ENCODE measurements around the gene SHLD1. TPM values are rescaled to one million over a fixed set of nuclear protein-coding genes. Genes with fewer than 3 reads are reported as not detected.

The SHLD1 gene
- total RNA-seq, 4 donors from 2014 or later, result 1.8 to 9.7 (median 6.3) TPM

DNA sequence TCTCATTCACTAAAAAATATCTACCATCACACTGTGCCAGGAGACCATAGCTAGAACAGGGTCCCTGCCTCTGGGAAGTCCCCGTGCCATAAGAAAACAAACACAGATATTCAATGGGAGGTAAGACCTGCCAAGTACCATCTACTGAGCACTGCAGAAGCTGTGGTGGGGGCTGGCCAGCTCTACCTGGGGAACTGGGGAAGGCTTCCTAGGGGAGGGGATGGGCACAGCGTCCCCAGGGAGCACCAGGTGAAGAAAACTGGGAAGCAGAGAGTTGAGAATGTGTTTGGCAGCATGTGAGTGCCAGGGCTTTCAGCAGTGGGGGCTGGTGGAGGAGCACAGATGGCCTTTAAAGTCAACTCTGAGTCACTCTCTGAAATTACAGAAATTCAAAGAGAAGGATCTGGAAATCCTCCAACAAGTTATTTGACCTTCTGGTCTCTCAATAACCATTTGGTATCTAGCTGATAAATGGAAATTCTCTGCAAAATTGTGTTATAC lies 85.2 kb downstream of the SHLD1 start:
- no peak for TF ChIP-seq POLR2A (IDR thresholded peaks at IDR 0.05)
- TF ChIP-seq, protein P1, sequence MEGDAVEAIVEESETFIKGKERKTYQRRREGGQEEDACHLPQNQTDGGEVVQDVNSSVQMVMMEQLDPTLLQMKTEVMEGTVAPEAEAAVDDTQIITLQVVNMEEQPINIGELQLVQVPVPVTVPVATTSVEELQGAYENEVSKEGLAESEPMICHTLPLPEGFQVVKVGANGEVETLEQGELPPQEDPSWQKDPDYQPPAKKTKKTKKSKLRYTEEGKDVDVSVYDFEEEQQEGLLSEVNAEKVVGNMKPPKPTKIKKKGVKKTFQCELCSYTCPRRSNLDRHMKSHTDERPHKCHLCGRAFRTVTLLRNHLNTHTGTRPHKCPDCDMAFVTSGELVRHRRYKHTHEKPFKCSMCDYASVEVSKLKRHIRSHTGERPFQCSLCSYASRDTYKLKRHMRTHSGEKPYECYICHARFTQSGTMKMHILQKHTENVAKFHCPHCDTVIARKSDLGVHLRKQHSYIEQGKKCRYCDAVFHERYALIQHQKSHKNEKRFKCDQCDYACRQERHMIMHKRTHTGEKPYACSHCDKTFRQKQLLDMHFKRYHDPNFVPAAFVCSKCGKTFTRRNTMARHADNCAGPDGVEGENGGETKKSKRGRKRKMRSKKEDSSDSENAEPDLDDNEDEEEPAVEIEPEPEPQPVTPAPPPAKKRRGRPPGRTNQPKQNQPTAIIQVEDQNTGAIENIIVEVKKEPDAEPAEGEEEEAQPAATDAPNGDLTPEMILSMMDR (IDR thresholded peaks at IDR 0.05), result no peak
- intact Hi-C loops (cut with DNase I; ENCODE audit: low total_unique reads), result no loop called here
- no peak for DNase-seq
- Histone ChIP-seq H3K4me3 (no peak overlapping the region), H3K27ac (no peak overlapping the region), H3K36me3 (no peaks in the 10 kb centered on the region), H3K4me1 (no peaks in the 10 kb centered on the region), H3K27me3 (no peaks in the 10 kb centered on the region), H3K9me3 (no peaks in the 10 kb centered on the region)

- TF ChIP-seq, protein P1 (IDR thresholded peaks at IDR 0.05), result no peak
- TF ChIP-seq POLR2A (IDR thresholded peaks at IDR 0.05), result no peak
- H3K4me3 ChIP-seq, result no peak overlapping the region
- no peaks in the 10 kb centered on the region for H3K9me3 ChIP-seq
- H3K27me3 ChIP-seq, result no peaks in the 10 kb centered on the region
- no peak overlapping the region for H3K27ac ChIP-seq
- no peaks in the 10 kb centered on the region for H3K36me3 ChIP-seq
- DNase-seq, result no peak
- intact Hi-C loops (cut with DNase I; ENCODE audit: low total_unique reads), result no loop called here
- no peaks in the 10 kb centered on the region for H3K4me1 ChIP-seq
Observed at GRCh38 chr20:5835871-5836270, 85.7 kb downstream of the SHLD1 start.

GRCh38 chr20:5836569-5836968 lies 86.4 kb downstream of the SHLD1 start:
- TF ChIP-seq, protein P1 (IDR thresholded peaks at IDR 0.05), result no peak
- Histone ChIP-seq H3K4me3 (no peak overlapping the region), H3K36me3 (no peaks in the 10 kb centered on the region), H3K27ac (no peak overlapping the region), H3K4me1 (peaks cover 0 to 3% of the 10 kb centered on the region in 2 donors), H3K27me3 (no peaks in the 10 kb centered on the region), H3K9me3 (no peaks in the 10 kb centered on the region)
- no peak for DNase-seq
- intact Hi-C loops (cut with DNase I; ENCODE audit: low total_unique reads), result no loop called here

DNA sequence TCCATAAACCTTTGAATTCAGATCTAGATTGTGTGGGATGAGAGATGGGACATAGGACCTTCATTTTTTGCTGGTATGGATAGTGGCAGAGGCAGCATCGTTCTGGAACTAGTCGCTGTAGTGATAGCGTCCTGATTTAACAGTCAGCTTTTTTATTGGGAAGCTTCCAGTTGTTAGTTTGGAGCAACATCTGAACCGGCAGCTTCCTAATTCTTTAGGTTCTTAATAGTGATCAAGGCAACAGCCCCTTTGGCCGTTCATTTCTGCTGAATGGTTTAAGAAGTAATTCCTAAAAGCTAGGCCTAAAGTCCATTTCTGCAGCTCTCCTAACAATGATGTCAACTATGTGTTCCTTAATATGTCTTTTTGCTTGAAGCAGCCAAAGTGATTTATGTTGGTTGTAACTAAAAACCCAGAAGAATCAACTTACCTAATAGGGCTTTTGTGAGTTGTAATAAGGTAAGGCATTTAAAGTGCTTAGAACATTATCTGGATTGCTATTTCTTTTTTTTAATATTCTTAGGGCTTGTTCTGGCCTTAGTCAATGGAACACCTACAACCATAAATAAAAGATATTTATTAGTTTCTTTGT lies 90.3 kb downstream of the SHLD1 start:
- Histone ChIP-seq H3K27ac (no peak overlapping the region), H3K27me3 (no peaks in the 10 kb centered on the region), H3K36me3 (no peaks in the 10 kb centered on the region), H3K4me3 (no peak overlapping the region), H3K4me1 (peaks cover 0 to 6% of the 10 kb centered on the region in 2 donors), H3K9me3 (no peaks in the 10 kb centered on the region)
- TF ChIP-seq, protein P1 (IDR thresholded peaks at IDR 0.05), result no peak
- no peak for TF ChIP-seq POLR2A (IDR thresholded peaks at IDR 0.05)
- no peak for DNase-seq
- intact Hi-C loops (cut with DNase I; ENCODE audit: low total_unique reads), result no loop called here

GRCh38 chr20:5841522-5841921 lies 91.3 kb downstream of the SHLD1 start:
- no peaks in the 10 kb centered on the region for H3K27me3 ChIP-seq

More at GRCh38 chr20:5841522-5841921, 91.3 kb downstream of the SHLD1 start:
- Histone ChIP-seq H3K27ac (no peak overlapping the region), H3K9me3 (no peaks in the 10 kb centered on the region), H3K4me1 (peaks cover 0 to 6% of the 10 kb centered on the region in 2 donors), H3K36me3 (no peaks in the 10 kb centered on the region), H3K4me3 (no peak overlapping the region)
- TF ChIP-seq, protein P1 (IDR thresholded peaks at IDR 0.05), result no peak
- TF ChIP-seq POLR2A (IDR thresholded peaks at IDR 0.05), result no peak
- DNase-seq, result no peak
- intact Hi-C loops (cut with DNase I; ENCODE audit: low total_unique reads), result no loop called here
